Sigmoid colon (tissue), 4 donors: ENCODE data around the gene KCNQ5.

Source experiments
- EP300 ChIP-seq, 4 donors: sonication (generic); formaldehyde crosslinking; IDR thresholded peaks; one replicate each; pipeline ENCODE4 v1.6.1; 2017; ENCODE audit warnings: antibody characterized with exemption in 4 of 4
- POLR2AphosphoS5 ChIP-seq, 4 donors: sonication (generic); formaldehyde crosslinking; IDR thresholded peaks; one replicate each; pipeline ENCODE4 v1.6.1; 2017; ENCODE audit warnings: antibody characterized with exemption in 4 of 4
- TF ChIP-seq, protein P1 (sequence below), 4 experiments: fragments of 450-650 bp in 3 of 4; fragments of 200-600 bp in 1 of 4; IDR thresholded peaks; one replicate each; pipeline ENCODE4 v1.5.1; 2016 to 2019; ENCODE audit warnings: antibody characterized with exemption in 4 of 4, mild to moderate bottlenecking in 3 of 4, moderate library complexity in 2 of 4

DNA sequence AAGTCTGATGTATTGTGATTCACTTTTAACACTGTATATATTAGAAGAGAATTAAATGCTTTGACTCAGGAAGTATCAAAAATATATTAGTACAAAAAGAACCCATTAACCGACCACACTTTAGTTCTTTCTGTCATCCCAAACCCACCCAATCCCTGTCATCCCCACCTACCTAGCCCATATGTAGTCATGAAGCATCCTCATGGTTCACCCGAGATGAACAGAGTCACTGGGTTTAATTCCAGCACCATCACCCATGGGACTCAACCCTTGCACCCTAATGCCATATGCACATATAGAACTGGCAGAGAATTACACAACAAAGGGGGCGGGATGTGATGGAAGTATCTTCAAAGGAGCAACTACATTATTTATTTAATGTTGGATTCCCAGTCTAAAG lies 462.0 kb downstream of the KCNQ5 start:
- TF ChIP-seq POLR2AphosphoS5 (IDR thresholded peaks at IDR 0.05) (no peak), EP300 (IDR thresholded peaks at IDR 0.05) (no peak)
- TF ChIP-seq, protein P1, sequence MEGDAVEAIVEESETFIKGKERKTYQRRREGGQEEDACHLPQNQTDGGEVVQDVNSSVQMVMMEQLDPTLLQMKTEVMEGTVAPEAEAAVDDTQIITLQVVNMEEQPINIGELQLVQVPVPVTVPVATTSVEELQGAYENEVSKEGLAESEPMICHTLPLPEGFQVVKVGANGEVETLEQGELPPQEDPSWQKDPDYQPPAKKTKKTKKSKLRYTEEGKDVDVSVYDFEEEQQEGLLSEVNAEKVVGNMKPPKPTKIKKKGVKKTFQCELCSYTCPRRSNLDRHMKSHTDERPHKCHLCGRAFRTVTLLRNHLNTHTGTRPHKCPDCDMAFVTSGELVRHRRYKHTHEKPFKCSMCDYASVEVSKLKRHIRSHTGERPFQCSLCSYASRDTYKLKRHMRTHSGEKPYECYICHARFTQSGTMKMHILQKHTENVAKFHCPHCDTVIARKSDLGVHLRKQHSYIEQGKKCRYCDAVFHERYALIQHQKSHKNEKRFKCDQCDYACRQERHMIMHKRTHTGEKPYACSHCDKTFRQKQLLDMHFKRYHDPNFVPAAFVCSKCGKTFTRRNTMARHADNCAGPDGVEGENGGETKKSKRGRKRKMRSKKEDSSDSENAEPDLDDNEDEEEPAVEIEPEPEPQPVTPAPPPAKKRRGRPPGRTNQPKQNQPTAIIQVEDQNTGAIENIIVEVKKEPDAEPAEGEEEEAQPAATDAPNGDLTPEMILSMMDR (IDR thresholded peaks at IDR 0.05) = no peak
